ENCODE data around the gene ITGA1.

The ITGA1 gene

DNA sequence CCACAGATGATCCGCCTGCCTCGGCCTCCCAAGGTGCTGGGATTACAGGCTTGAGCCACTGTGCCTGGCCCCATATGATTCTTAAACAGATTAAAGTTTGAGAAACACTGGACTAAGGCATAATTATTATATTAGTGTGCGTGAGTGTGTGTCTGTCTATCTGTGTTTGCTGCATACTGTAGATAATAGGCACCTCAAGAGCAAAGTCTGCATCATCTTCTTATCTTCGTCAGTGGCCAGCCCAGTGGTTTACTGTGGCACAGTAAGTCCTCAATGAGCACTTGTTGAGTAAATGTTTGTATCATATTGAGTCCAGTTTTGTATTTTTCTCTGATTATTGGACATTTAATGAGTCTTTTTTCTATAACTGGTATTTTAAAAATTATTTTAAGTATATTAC, 81.7 kb downstream of the ITGA1 start:
- DNase-seq = no peak

DNA sequence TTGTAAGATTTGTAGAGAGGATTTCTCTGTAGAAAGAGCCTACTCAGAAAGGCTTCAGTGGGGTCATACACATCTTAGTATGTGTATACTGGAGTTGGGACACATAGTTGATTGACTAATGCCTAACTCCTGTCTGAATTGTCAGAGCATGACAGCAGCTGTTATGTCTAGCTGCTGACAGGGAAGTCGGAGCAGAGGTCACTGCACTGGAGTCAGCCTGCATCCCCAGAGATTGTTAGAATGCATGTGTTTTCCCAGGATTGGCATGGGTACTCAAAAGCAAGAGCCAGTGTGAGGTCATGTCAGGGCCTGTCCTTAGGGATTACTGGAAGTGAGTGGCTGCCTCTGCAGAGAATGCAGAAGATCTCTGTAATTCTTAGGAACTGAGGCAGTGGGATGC, 82.7 kb downstream of the ITGA1 start:
- no peak for DNase-seq

DNA sequence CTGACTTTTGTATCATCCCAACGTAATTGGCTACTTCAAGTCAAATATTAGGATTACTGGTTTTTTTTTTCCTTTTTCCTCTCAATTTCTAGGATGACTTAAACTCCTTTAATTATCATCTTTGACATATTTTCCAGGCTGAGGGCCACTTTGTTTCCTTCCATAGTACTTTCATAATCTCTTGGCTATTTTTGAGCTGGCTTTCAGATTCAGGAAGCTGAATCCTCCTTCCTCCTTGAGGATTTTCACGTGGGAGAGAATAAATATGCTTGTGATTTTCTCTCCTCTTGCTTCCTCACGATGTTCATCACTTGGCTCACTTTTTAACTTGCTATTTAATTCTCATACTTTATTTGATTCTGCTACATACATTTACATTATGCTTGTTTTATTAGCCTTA, 88.1 kb downstream of the ITGA1 start:
- DNase-seq = no peak

DNA sequence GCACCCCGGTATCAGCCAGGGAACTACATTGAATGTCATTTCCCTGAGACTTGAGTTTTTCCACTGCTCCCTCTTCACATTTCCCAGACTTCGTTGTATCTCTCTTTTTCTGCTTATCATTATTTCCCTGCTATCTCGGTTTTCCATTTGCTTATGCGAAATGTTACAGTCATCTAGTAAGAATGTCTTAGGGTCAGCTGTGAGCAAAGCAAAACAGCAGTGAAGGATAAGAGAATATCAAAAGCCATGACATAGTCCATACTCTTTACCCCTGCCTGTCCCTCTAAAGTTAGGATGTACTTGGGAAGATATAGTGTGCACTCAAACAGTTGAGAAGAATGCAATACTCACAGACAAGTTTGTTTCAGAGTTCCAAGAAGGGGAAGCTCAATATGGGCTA, 88.7 kb downstream of the ITGA1 start:
- no peak for DNase-seq

DNA sequence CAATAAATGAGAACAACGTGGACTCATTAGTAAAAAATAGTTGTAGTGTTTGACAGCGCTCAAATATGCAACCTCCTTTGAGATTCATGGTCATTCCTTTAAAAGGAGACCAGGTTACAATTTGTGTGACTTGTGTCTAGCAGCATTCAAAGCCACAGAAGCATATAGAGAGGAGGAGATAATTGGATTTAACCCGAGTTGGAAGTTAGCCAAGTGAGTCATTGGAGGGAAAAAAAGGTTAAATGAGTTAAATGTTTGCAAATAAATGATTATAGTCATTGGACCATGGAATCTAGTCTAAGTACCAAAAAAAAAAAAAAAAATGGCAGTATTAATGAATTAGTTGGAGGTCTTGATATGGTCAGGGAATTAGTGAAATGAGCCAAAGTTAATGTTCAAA, 90.9 kb downstream of the ITGA1 start:
- no peak for DNase-seq

DNA sequence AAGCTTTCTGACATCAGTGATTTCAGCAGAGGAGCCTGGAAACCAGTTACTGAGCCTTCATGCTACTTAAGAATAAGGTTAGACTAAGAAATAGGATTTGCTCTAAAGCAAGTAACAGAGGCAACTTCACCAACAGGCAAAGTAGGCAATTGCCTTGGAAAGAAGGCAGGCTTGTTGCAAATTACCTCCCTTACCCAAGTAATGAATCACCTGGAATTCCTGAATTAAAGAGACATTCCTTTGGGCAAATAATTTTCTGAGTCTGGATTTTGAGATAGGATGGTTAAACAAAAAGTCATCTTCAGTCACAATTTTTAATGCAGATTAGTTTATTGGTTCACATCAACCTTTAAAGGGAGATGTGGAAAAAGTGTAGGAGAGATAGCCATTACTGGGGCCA, 92.8 kb downstream of the ITGA1 start:
- DNase-seq = no peak

DNA sequence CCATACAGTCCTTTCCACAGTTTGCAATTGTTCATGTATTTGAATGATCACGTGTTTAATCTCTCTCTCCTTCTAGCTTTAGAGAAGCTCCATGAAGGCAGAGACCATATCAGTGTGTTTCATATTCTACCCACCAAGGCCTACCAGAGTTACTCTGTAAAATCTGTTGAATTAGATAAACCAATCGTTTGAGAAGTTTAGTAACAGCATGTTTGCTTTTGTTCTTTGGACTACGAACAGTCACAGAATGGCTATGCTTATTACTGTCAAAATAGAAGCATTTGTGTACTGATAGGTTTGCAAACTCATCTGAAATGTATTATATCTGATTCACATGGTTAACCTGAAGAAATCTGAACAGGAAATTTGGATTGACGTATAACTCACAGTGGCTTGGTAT, 93.8 kb downstream of the ITGA1 start:
- DNase-seq = no peak

DNA sequence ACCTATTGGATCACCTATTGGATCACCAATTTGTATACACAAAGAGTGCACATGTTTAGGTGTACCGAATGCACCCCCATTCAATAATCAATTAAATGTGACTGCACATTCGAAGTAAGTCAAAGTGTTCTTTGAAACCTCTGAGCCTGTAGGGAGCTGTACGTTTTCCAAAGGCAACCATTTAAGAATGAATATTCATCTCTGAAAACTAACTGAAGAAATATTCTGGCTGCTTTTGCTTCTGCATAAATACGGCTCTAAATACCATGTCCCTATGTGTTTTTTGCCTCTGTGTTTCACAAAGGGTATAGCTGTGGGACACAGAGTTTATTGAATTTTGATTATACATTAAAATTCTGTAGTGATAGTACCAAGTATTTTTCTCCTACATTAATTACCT, 95.4 kb downstream of the ITGA1 start:
- DNase-seq = no peak

DNA sequence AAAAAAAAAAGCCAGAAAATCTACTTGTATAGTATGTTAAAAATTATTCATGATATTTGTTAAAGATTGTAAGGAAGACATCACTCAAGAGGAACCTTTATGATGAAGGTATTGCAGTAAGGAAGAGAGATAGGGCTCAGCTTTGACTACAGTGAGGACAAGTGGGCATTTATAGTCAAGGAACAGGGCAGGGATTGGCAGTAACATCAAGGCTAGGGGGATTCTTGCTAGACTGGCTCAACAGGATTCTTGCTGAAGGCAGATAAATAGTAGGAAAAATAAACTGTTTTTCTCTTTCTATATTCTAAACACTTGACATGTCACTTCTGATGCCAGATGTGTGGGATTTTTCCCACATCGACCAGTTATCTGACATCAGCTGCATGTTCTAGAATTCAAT, 96.7 kb downstream of the ITGA1 start:
- DNase-seq = no peak

DNA sequence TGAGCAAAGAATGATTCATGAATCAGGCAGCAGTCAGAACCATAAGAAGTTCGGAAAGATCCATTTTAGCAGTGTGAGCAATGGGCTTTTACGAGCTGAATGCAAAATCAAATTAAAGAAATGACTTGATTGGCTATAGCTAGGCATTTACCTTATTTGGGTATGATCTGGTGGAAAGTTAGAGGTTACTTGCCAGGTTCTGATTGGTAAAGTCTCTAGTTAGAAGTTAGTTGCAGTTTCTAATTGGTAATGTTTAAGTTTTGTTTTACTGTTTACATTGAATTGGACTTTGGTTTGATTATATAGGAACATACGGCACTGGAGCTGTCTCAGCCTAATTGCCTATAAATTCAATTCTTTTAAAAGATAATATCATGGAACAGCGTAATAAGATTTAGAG, 97.9 kb downstream of the ITGA1 start:
- no peak for DNase-seq

DNA sequence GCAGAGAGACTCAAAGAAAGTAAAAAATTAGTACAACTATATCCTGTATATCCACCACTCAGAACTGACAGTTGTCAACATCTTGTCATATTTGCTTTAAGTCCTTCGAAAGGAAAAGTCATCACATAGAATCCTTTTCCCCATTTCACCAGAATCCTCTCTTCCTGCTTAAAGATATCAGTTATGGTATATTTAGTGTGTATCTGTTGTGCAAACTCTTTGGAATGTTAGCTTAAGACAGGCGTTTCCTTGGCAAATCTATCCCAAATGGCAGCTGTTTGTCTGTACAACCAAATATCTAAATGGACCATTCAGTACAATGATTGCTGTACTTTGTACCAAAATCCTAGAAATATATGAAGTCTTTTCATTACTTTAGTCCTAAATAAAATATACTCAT, 98.5 kb downstream of the ITGA1 start:
- no peak for DNase-seq

DNA sequence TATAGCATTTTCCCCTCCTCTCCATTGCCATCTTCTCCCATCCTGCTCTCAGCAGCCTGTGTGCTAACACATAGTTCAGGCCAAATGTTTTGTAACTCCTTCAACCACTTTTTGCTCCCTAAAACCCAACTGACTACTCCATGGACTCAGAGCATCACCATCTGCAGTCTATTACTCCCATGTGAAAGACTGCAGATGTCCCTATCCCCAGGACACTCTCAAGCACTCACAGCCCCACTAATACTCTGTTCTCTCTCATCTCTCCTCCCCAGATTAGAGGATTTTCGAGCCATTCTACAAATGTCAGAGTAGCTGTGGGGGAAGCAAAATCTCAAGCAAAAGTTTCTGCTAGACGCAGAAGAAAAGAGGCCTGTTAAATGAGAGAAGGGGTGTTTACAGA, 99.3 kb downstream of the ITGA1 start:
- no peak for DNase-seq

DNA sequence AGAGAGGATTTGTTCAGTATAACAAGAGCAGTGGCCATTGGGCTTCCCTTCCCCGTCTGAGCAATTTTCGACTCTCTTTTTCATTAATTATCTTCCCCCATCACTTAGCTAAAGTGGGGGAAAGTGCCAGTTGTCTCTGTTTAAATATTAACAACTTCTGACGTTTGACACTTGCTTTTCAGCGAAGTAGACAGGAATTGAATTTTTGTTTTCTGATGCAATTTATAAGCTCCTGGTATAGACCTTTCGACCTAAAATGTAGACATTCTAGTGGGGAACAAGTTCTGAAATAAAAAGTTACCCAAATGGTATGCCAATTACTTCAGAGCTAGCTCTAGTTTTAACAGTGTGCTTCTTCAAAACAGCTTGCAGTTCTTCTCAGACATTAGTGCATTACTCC, 100.6 kb downstream of the ITGA1 start:
- no peak for DNase-seq

DNA sequence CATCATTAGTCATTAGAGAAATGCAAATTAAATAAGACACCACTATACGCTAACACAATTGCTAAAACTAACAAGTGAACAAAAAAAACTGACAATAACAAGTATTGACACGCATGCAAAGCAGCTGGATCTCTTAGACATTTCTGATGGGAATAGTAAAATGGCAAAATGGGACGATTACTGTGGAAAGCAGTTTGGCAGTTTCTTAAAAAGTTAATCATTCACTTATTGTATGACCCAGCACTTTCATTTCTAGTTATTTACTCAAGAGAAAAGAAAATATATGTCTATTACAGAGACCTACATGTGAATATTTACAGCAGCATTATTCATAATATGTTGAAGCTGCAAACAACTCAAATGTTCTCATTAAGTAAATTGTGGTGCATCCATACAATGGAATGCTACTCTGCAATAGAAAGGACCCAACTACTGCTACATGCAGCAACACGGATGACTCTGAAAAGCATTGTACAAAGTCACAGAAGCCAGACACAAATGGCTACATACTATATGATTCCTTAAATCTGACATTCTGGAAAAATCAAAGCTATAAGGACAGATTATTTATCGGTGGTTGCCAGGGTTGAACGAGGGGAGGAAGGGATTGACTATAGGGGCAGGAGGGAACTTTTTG, 104.6 kb downstream of the ITGA1 start:
- DNase-seq = no peak

DNA sequence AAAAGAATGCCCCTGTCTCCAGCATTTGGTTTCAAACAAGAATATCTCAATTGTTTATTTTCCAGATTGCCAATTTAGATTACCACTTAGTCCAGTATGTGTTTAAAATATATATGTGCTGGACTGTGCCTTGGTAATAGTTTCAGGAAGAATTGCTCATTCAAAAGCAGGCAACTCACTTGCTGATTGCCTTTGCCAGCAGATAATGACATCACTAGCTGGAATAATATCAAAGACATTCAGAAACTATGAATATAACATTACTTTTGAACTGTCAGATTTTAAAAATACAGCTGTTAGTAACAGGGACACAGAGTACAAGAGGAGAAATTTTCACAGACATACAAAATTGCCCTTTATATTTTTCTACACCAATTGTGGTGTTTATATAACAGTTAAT, 105.4 kb downstream of the ITGA1 start:
- no peak for DNase-seq

DNA sequence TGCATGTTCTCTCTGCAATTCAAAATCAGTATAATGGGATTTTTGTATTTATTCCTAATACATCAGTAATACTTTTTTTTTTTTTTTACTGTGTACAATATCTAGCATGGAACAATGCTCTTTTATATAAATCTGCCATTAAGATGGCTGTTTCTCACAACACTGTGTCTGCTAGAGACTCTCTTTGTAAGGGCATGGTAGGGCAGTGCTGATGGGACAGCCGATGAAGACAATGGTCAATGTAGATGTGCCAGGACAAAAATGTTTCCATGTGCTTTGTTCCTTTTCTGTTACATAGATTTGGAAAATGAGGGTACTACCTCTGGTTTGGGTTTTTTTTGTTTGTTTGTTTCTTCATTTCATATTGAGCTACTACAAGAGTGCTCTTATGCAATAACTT, 106.1 kb downstream of the ITGA1 start:
- no peak for DNase-seq

DNA sequence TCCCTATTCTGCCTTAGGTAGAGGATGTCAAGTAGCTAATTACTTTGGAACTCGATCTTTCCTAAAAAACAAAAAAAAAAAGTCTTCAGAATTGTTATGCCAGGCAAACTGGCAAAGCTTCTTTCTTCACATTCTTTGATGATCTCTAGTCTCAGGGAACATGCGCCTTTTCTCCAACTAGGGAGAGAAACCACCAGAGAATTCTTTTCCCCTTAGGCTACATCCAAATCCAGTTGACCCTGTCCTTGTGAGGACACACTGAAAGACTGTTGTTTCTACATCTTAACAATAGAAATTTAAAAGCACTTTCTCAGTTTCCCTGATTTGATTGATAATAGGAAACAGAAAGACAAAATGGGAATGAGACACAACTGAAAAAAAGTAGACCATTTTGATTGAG, 106.7 kb downstream of the ITGA1 start:
- no peak for DNase-seq

DNA sequence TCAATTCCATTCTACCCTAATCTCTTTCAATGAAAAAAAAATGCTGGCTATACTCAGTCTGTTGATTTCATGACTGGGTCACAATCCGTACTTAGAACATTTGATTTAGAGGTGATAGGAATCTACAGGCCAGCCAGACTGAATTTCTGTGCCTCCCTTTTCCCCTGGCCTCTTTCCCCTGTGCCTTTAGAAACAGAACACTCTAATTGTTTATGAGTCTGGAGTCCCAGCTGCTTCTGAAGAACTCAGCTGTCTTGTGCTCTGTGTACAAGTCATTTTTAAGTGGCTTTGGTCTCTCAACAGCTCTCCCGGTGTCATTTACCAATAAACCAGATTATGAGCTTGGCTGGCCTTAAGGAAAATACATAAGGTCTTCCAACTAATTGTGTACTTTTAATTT, 107.4 kb downstream of the ITGA1 start:
- DNase-seq = no peak

DNA sequence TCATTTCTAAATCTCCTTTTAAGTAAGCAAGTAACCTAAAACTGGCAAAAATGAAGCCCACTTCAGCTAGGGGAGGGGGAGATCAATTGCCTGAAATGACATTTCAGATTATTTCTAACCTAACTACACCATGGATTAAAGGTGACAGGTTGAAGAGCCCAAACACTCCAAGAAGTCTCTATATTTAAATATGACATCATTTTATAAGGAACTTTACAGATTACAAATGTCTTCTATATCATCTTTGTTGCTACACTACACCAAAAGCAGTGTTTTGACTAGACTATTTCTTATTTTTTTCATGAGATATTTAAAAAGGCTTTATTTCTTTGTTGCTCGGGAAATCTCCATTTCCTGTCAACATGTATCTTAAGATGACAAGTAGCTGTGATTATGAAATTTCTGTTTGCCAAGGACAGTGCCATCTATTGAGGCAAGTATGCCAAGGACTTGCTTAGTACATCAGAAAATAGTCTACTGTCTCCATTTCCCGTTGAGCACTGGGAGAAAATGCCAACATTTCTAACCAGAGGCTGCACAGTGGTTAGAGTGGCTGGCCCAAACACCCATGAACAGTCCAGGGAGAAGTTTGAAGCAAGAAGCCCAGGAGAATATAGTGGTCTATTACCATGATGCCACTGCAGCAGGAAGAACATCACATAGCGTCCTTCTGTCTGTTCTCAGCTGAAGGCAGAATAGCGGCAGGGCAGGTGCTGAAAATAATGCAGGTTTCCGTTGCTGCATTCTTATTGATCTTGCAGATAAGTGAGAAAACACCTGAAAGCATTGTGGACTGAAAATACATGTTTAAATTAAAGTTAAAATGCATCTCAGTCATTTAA, 108.1 kb downstream of the ITGA1 start:
- DNase-seq = no peak

DNA sequence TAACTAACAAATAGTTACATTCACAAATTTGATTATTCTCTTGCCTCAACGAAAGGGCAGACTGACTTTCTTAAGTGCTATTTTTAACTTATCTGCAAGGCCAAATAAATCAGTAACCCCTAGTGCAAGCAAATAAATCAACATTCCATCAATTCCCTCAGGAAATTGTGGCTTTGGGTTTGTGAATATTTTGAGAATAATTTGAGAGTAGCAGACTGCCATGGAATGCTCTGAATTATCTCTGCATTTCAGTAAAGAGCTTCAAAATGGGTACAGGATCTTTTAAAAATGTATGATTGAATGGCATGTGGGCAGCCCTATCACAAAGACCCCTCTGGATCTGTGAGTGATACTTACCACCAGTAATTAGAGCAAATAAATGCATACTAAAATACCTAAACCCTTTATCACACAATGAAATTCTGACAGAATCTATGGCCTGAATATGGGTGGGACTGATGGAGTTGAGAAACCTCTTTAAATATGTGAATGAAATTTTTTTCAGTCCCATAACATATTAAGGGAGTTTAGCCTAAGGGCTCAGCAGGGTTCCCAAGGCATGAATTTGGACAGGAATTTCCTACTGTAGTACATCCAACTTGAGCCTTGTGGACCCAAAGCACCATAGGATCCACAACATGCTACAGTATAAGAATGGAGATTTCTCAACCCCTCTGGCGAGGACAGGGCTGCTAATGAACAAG, 109.0 kb downstream of the ITGA1 start:
- DNase-seq = no peak

DNA sequence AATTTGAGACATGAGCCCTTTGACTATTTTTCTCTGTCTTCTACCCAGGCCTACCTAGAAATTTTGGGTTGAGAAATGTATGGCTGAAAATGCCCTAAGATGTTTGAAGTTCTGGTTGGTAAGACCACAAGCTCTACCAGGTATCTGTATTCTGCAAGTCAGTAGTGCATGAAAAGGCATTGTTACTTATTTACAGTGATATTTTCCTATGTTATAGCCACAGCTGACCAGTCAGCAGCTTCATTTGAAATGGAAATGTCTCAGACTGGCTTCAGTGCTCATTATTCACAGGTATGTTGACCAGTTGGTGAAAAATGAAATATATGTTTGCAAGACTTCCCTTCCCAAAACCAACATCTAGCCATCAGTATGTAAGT, 109.5 kb downstream of the ITGA1 start:
- no peak for DNase-seq

DNA sequence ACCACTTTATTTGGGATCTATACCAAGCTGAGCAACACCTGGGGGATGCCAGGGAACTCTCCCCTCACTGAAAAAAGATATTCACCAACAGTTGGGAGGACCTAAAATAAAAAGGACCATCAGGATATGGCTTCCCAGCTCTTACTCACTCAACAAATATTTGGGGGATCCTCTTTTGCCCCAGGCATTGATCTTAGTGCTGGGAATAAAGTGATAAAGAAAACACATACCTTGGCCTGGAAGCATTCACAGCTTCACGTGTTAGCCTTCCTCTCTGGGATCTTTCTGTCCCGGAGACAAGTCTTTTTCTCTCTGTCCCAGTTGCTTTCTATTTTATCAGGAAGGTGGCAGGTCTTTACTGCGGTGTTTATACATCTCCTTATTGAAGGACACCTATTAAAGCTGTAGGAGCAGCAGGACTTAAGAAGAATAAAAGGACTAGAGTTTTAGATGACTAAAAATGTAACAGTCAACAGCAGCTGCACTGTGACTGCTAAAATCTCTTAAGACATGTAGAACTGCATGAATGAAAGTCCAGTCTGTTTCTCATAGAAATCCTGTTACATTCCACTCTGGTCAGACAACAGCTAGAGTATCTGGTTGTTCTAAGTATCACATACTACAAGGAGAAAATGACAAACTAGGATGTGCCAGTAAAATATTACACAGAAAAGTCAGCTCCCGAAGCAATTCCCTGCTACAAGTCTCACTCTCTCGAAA, 111.4 kb downstream of the ITGA1 start:
- no peak for DNase-seq

DNA sequence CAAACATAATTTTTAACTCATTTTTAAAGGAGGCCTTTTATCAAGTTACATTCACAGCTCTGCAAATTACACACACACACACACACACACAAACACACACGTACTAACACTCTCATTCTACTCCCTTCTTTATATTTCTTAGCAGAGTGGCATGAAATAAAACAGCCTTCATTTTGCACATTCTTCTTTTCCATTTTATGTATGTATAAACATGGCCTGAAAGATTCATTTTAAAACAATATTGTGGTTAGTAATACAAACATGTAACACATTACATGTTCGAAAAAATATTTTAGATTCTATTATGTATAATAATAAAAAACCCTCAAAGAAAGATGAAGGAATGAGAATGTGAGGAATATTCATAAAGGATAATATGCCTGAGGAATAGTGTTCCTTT, 115.4 kb downstream of the ITGA1 start:
- DNase-seq = no peak

DNA sequence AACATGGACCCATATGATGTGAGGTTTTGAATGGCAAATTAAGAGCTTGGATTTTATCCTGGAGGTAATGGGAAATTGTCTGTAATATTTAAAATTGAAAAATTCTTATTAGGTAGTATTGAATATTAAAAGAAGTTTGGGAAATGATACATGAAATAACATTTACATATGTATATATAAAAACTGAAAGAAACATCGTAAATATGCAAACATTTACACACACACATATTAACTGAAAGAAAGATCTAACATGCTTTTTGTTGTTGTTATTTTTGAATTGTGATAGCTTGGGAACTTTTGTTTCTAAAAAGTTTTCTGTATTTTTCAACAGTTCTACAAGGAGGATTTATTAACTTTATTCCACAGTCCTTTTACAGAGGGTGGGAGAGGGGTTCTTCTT, 118.6 kb downstream of the ITGA1 start:
- no peak for DNase-seq

Data from bone marrow (tissue), 2 donors.